HPDE6-E6E7 (cell line): ENCODE measurements around the gene GRAMD4.
A peak's percentile ranks its signal among the peaks of the same experiment; 100 is the strongest.
"Not testable (repeated sequence)": the region's sequence is repeated elsewhere in the genome, so short reads cannot be mapped to it uniquely, and the experiment has no call there.

Experiments
- DNase-seq: peaks from one replicate; pipeline ENCODE4 v3.0.0; 2011; ENCODE audit warnings: missing footprints; ENCODE audit errors: extremely low spot score

Gene GRAMD4

GRCh38 chr22:46637711-46638600 is 17.8 kb downstream of the GRAMD4 start:
- no peak for DNase-seq

GRCh38 chr22:46638601-46639431 is 18.6 kb downstream of the GRAMD4 start:
- DNase-seq, result no peak

- DNase-seq, result no peak
These were observed 19.7 kb downstream of the GRAMD4 start for GRCh38 chr22:46639843-46640242.

- no peak for DNase-seq
These were observed 20.3 kb downstream of the GRAMD4 start for GRCh38 chr22:46640293-46641055.

GRCh38 chr22:46641811-46642266 is 21.7 kb downstream of the GRAMD4 start:
- no peak for DNase-seq

- DNase-seq, result not testable (repeated sequence)
These were observed 22.8 kb downstream of the GRAMD4 start for GRCh38 chr22:46642840-46643480.

GRCh38 chr22:46646531-46647215 is 26.5 kb downstream of the GRAMD4 start:
- DNase-seq, result no peak

- not testable (repeated sequence) for DNase-seq
These were observed 28.1 kb downstream of the GRAMD4 start for GRCh38 chr22:46648225-46648820.

GRCh38 chr22:46649141-46650077 is 29.2 kb downstream of the GRAMD4 start:
- no peak for DNase-seq

GRCh38 chr22:46650078-46650810 is 30.1 kb downstream of the GRAMD4 start:
- no peak for DNase-seq

GRCh38 chr22:46651316-46651715 is 31.1 kb downstream of the GRAMD4 start:
- no peak for DNase-seq

GRCh38 chr22:46652081-46652846 is 32.1 kb downstream of the GRAMD4 start:
- no peak for DNase-seq

GRCh38 chr22:46652847-46653331 is 32.7 kb downstream of the GRAMD4 start:
- no peak for DNase-seq

- no peak for DNase-seq
These were observed 33.4 kb downstream of the GRAMD4 start for GRCh38 chr22:46653596-46653995.

- no peak for DNase-seq
These were observed 34.2 kb downstream of the GRAMD4 start for GRCh38 chr22:46654426-46654825.

- peak; percentile 49 for DNase-seq
These were observed 34.9 kb downstream of the GRAMD4 start for GRCh38 chr22:46654927-46655595.
